Stomach (tissue), 9 donors: Measurements from ENCODE around the gene SLC1A1. TPM values are rescaled to one million over a fixed set of nuclear protein-coding genes. Genes with fewer than 3 reads are reported as not detected.

ENCODE experiments used
- DNase-seq, 2 donors: peaks; one replicate each; pipeline versions ENCODE4 v3.0.0 to v3.0.0-alpha.2; 2013 to 2019
- H3K27ac ChIP-seq, 5 donors: fragments of 200-600 bp in 4 of 5; sonication (generic) in 4 of 5; one replicate each; pipeline ENCODE4 v1.5.1; 2013 to 2019; ENCODE audit warnings: mild to moderate bottlenecking in 1 of 5, moderate library complexity in 1 of 5
- H3K27me3 ChIP-seq, 3 donors: fragments of 200-600 bp; sonication (generic); one replicate each; pipeline ENCODE4 v1.5.1; 2017 to 2019; ENCODE audit warnings: mixed run types in 1 of 3
- H3K36me3 ChIP-seq, 4 donors: fragments of 200-600 bp; sonication (generic); 1 replicate in 3 of 4; 2 replicates in 1 of 4; pipeline ENCODE4 v1.5.1; 2016 to 2019
- H3K4me1 ChIP-seq, 4 donors: fragments of 200-600 bp; sonication (generic); one replicate each; pipeline ENCODE4 v1.5.1; 2016 to 2019
- H3K4me3 ChIP-seq, 4 donors: fragments of 200-600 bp; sonication (generic) in 3 of 4; one replicate each; pipeline ENCODE4 v1.5.1; 2016 to 2019; ENCODE audit warnings: mild to moderate bottlenecking in 1 of 4
- H3K9me3 ChIP-seq, 4 donors: fragments of 200-600 bp; sonication (generic); one replicate each; pipeline ENCODE4 v1.5.1; 2016 to 2019
- EP300 ChIP-seq: sonication (generic); formaldehyde crosslinking; IDR thresholded peaks from one replicate; pipeline ENCODE4 v1.6.1; 2017; ENCODE audit warnings: antibody characterized with exemption
- POLR2A ChIP-seq, 4 donors: fragments of 450-650 bp; IDR thresholded peaks; one replicate each; pipeline ENCODE4 v1.6.1; 2016; ENCODE audit warnings: antibody characterized with exemption in 4 of 4, control low read depth in 2 of 4, mild to moderate bottlenecking in 1 of 4, moderate library complexity in 1 of 4
- POLR2AphosphoS5 ChIP-seq, 3 donors: sonication (generic); formaldehyde crosslinking; IDR thresholded peaks; one replicate each; pipeline ENCODE4 v1.6.1; 2016; ENCODE audit warnings: antibody characterized with exemption in 3 of 3
- WGBS, 5 donors: extraction: QIAGEN DNeasy Blood & Tissue Kit in 3 of 5; methylation state at CpG; one replicate each; pipeline versions ENCODE4 v1.1.5 to v1.1.7; 2013 to 2018; 5-methylcytosine and 5-hydroxymethylcytosine counted together
- intact Hi-C: fragments of 100-400 bp; cut with DNase I; formaldehyde crosslinking; loops from one replicate; pipeline ENCODE4 v1.15.1; 2023; ENCODE audit warnings: low total_unique reads
- polyA plus RNA-seq, 3 donors: library from polyadenylated mRNA; stranded (reverse); fragments of 200-250 nt; gene quantifications; one replicate each; pipeline ENCODE4 v1.2.3, GENCODE V29; 2013
- total RNA-seq, 5 donors: library from RNA; depleted of rRNA; stranded (reverse); fragments of >200 nt; gene quantifications; one replicate each; pipeline versions ENCODE4 v1.1.0 to v1.2.3, GENCODE V29; 2014 to 2016
- TF ChIP-seq, protein P1 (sequence below), 7 experiments: fragments of 450-650 bp in 4 of 7; fragments of 200-600 bp in 3 of 7; sonication (generic) in 3 of 7; IDR thresholded peaks; one replicate each; pipeline ENCODE4 v1.5.1; 2016 to 2019; ENCODE audit warnings: antibody characterized with exemption in 7 of 7, control low read depth in 2 of 7, mild to moderate bottlenecking in 1 of 7
- donor health status: healthy with polysubstance abuse.
- donor health status: Bipolar disorder and iron deficiency.
- donor health status: healthy.

SLC1A1 gene
- total and polyA plus RNA-seq, 8 donors: 0.58 to 13.3 (median 2.7) TPM; not detected in 1

DNA sequence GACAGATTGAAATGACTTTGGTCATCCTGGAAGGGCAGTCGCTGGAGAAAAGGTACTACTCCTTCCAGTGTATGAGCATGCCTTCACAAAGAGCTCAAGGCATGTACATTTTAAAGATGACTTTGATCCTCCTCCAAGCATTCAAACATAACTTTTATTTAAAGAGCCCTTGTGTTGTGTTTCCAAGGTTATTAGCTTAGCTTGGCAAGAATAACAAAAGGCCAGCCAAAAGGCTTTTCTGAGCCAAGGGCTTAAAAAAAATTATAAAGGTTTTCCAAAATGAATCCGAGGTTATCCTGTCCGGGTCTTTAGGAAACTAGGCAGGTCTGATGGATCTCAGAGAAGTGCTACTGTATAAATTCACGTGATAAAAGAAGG, 100.8 kb downstream of the SLC1A1 start:
- Histone ChIP-seq H3K4me3 (no peak overlapping the region), H3K9me3 (no peaks in the 10 kb centered on the region), H3K36me3 (no peaks in the 10 kb centered on the region), H3K4me1 (peaks cover 5 to 23% (median 12%) of the 10 kb centered on the region in 4 donors), H3K27ac (no peak overlapping the region), H3K27me3 (no peaks in the 10 kb centered on the region)
- peak in 1 of 2 donors; percentile 24 for DNase-seq
- 22 to 37% (median 23%) methylated on average over 4 of the region's 4 CpGs for WGBS, 5 donors
- no peak for TF ChIP-seq EP300
- TF ChIP-seq, protein P1, sequence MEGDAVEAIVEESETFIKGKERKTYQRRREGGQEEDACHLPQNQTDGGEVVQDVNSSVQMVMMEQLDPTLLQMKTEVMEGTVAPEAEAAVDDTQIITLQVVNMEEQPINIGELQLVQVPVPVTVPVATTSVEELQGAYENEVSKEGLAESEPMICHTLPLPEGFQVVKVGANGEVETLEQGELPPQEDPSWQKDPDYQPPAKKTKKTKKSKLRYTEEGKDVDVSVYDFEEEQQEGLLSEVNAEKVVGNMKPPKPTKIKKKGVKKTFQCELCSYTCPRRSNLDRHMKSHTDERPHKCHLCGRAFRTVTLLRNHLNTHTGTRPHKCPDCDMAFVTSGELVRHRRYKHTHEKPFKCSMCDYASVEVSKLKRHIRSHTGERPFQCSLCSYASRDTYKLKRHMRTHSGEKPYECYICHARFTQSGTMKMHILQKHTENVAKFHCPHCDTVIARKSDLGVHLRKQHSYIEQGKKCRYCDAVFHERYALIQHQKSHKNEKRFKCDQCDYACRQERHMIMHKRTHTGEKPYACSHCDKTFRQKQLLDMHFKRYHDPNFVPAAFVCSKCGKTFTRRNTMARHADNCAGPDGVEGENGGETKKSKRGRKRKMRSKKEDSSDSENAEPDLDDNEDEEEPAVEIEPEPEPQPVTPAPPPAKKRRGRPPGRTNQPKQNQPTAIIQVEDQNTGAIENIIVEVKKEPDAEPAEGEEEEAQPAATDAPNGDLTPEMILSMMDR (IDR thresholded peaks at IDR 0.05): no peak
- TF ChIP-seq POLR2A (IDR thresholded peaks at IDR 0.05): no peak
- no peak for TF ChIP-seq POLR2AphosphoS5 (IDR thresholded peaks at IDR 0.05)
- intact Hi-C loops: no loop called here

DNA sequence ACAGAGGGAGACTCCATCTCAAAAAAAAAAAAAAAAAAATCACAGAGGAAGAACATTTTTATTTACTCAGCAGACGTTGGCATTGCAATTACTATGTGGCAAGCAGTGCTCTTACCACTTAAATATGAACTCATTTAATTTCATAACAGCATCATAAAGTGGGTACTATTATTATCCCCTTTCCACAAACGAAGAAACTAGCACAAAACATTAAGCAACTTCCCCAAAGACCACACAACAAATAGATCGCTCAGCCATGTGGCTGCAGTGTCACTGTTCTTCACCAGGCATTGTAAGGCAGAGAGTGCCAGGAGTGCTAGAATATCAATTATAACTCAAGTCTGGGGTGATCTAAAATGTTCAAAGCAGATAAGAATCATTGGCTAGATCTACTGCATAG, 102.0 kb downstream of the SLC1A1 start:
- 62 to 76% (median 71%) methylated on average over 3 of the region's 3 CpGs for WGBS, 5 donors

DNA sequence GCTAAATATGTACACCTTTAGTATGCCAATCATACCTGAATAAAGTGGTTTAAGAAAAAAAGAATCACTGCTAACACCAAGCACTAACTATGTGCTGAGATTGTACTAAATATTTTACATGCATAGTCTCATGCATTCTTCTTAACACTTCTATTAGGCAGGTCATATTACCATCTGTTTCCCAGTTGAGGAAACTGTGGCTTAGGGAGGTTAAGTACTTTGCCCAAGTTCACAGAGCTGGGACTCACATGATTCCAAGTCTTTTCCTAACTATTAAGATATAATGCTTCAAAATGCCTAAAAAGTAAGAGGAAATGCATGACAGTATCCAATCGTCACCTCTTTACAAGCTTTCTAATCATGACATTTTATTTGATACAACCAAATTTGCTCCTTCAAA, 102.6 kb downstream of the SLC1A1 start:
- Histone ChIP-seq H3K4me1 (peaks cover 5 to 29% (median 13%) of the 10 kb centered on the region in 4 donors), H3K4me3 (no peak overlapping the region), H3K27ac (no peak overlapping the region), H3K27me3 (no peaks in the 10 kb centered on the region), H3K9me3 (no peaks in the 10 kb centered on the region), H3K36me3 (peaks cover 0 to 6% (median 0%) of the 10 kb centered on the region in 4 donors)
- whole genome bisulfite sequencing, 5 donors: 72 to 92% (median 83%) methylated on average over 1 of the region's 1 CpG
- no peak for DNase-seq
- intact Hi-C loops: no loop called here
- no peak for TF ChIP-seq POLR2AphosphoS5 (IDR thresholded peaks at IDR 0.05)
- TF ChIP-seq POLR2A (IDR thresholded peaks at IDR 0.05): no peak
- TF ChIP-seq, protein P1 (IDR thresholded peaks at IDR 0.05): no peak
- TF ChIP-seq EP300: no peak

More for the DNA sequence above, 102.0 kb downstream of the SLC1A1 start:
- TF ChIP-seq EP300 (no peak), POLR2A (IDR thresholded peaks at IDR 0.05) (no peak), POLR2AphosphoS5 (IDR thresholded peaks at IDR 0.05) (no peak)
- TF ChIP-seq, protein P1 (IDR thresholded peaks at IDR 0.05): no peak
- Histone ChIP-seq H3K27me3 (no peaks in the 10 kb centered on the region), H3K36me3 (peaks cover 0 to under 1% (median 0%) of the 10 kb centered on the region in 4 donors), H3K27ac (no peak overlapping the region), H3K4me3 (no peak overlapping the region), H3K9me3 (no peaks in the 10 kb centered on the region), H3K4me1 (peaks cover 5 to 29% (median 13%) of the 10 kb centered on the region in 4 donors)
- intact Hi-C loops: no loop called here
- DNase-seq: no peak

DNA sequence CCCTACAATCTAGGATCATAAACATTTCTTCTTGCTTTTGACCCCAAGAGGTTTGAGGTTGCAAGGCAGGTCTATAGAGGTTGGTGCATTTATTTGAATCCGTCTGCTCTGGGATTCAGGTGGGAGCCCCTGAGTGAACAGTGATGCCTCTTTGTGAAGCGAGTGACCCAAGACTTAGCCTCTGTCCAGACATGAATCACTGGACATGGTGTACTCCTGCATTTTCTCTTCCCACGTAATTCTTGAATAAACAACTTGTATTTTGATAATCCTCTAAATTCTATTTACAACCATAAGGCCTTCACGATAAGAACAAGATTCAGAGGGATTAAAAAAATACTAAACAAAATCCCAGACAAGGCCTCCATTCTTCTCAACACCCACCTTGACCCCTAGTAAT, 104.3 kb downstream of the SLC1A1 start:
- Histone ChIP-seq H3K9me3 (no peaks in the 10 kb centered on the region), H3K27me3 (no peaks in the 10 kb centered on the region), H3K36me3 (peaks cover 0 to 13% (median 1%) of the 10 kb centered on the region in 4 donors), H3K4me3 (no peak overlapping the region), H3K4me1 (peaks cover 5 to 24% (median 13%) of the 10 kb centered on the region in 4 donors), H3K27ac (no peak overlapping the region)
- TF ChIP-seq POLR2AphosphoS5 (IDR thresholded peaks at IDR 0.05) (no peak), EP300 (no peak), POLR2A (IDR thresholded peaks at IDR 0.05) (no peak)
- TF ChIP-seq, protein P1 (IDR thresholded peaks at IDR 0.05): no peak
- no peak for DNase-seq
- 73 to 85% (median 83%) methylated on average over 4 of the region's 4 CpGs for WGBS, 5 donors
- intact Hi-C loops: no loop called here
